Measurements from ENCODE around the gene KDM5C. TPM values are rescaled to one million over a fixed set of nuclear protein-coding genes. Genes with fewer than 3 reads are reported as not detected.

KDM5C gene
- total RNA-seq, 1 experiment from 2014 or later = 98.7 TPM

DNA sequence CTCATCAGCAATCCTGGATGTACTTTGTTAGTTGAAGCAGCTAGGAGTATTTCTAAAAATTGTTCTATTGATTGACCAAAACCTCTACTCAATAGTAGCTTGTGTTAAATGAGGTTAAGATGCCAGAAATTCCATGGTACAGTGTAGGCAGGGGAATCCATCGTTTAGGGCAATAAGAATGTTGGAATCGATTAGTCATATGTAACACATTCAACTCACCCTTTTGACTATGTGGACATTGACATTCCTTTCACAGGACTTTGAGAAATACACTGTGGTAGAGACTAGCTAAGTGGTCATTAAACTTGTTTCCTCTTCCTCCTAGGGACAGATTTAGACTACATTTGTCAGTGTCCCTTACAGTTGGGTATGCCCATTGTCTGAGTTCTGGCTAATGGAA lies 40.2 kb downstream of the KDM5C start:
- H3K23ac ChIP-seq (ENCODE audit: insufficient read length, low read depth, low read length) = no peak overlapping the region
- H2BK12ac ChIP-seq (ENCODE audit: insufficient read length, low read depth, low read length) = no peak overlapping the region
- WGBS (ENCODE audit: extremely low coverage, insufficient read length, low lambda C conversion rate) = no CpG with 5 or more reads among the region's 2 CpGs
- Mint-ChIP-seq H3K36me3 (ENCODE audit: insufficient read depth in 1 of 3, low read depth in 3 of 3) (peaks cover 0 to 4% (median 0%) of the 10 kb centered on the region in 3 experiments; a peak in 1 of 7 replicates), H3K27me3 (ENCODE audit: low read depth) (peaks cover 1% of the 10 kb centered on the region), H3K27ac (no peak overlapping the region), H3K4me3 (no peak overlapping the region), H3K4me1 (no peaks in the 10 kb centered on the region), H3K9me3 (peaks cover 54 to 61% of the 10 kb centered on the region in 2 experiments)
- H3K56ac ChIP-seq (ENCODE audit: insufficient read length, low read depth, low read length) = no peak overlapping the region
- no peak overlapping the region for H2AFZ ChIP-seq (ENCODE audit: low read length)
- no peak for DNase-seq
- H3K27me3 ChIP-seq (ENCODE audit: insufficient read depth, low read length) = no peaks in the 10 kb centered on the region
- H3K23me2 ChIP-seq (ENCODE audit: insufficient read length, low read depth, low read length, poor library complexity, severe bottlenecking) = no peaks in the 10 kb centered on the region
- no peak overlapping the region for H2BK120ac ChIP-seq (ENCODE audit: low read depth, low read length, poor library complexity, severe bottlenecking)
- H3K79me1 ChIP-seq (ENCODE audit: insufficient read depth, low read depth, low read length, poor library complexity, severe bottlenecking) = no peaks in the 10 kb centered on the region
- H3K4me2 ChIP-seq (ENCODE audit: insufficient read depth, insufficient read length, low read length) = no peak overlapping the region
- no peak overlapping the region for H3K4ac ChIP-seq (ENCODE audit: low read depth, low read length)
- H4K5ac ChIP-seq (ENCODE audit: insufficient read length, low read depth, low read length) = no peak overlapping the region
- H3T11ph ChIP-seq (ENCODE audit: low read length) = no peak overlapping the region
- no peak overlapping the region for H4K8ac ChIP-seq (replicated peaks; ENCODE audit: insufficient read length, low read depth, low read length)
- no peak overlapping the region for H3K14ac ChIP-seq (ENCODE audit: insufficient read depth, low read length)
- H3K27ac ChIP-seq (ENCODE audit: insufficient read length, low read depth, low read length) = no peak overlapping the region
- H2BK5ac ChIP-seq (ENCODE audit: insufficient read length, low read length) = no peak overlapping the region
- H3K79me2 ChIP-seq (ENCODE audit: insufficient read depth, low read length) = no peaks in the 10 kb centered on the region
- no peak for TF ChIP-seq CTCF (conservative IDR thresholded peaks at IDR 0.05)
- no peak overlapping the region for H2AK5ac ChIP-seq (ENCODE audit: insufficient read length, low read length)
- no peak overlapping the region for H3K9ac ChIP-seq (ENCODE audit: extremely low read depth, insufficient read length, low read length)
- no peak overlapping the region for H2BK15ac ChIP-seq (ENCODE audit: low read depth, low read length)
- H3K9me3 ChIP-seq (ENCODE audit: control insufficient read depth, low read depth, low read length) = peaks cover 10% of the 10 kb centered on the region
- no peak overlapping the region for H3K18ac ChIP-seq (ENCODE audit: insufficient read length, low read depth, low read length)
- H4K20me1 ChIP-seq (ENCODE audit: control insufficient read depth, insufficient read depth, insufficient read length) = no peaks in the 10 kb centered on the region
- H2BK20ac ChIP-seq (ENCODE audit: low read depth, low read length, poor library complexity, severe bottlenecking) = no peak overlapping the region
- H4K91ac ChIP-seq (ENCODE audit: insufficient read length, low read depth, low read length) = no peak overlapping the region
- no peaks in the 10 kb centered on the region for H3K4me1 ChIP-seq (ENCODE audit: insufficient read depth, low read length)
